OCI-LY1 (cell line): ENCODE results near the gene ANXA3.

Experiments used
- H2AFZ ChIP-seq: fragments of 200-600 bp; sonication (generic), shearing (Covaris generic); 2 replicates; pipeline ENCODE4 v1.6.0; 2014; ENCODE audit warnings: antibody characterized with exemption, mild to moderate bottlenecking, low read length
- H3F3A ChIP-seq: fragments of 200-600 bp; sonication (generic), shearing (Covaris generic); 2 replicates; pipeline ENCODE4 v1.6.0; 2014; ENCODE audit warnings: mild to moderate bottlenecking, antibody characterized with exemption, low read length, moderate library complexity; ENCODE audit not compliant: insufficient read depth
- H3K27ac ChIP-seq: fragments of 200-600 bp; sonication (generic); 2 replicates; pipeline ENCODE4 v1.5.1; 2014; ENCODE audit warnings: low read length, mixed run types, mild to moderate bottlenecking, low read depth; ENCODE audit not compliant: poor library complexity, severe bottlenecking
- H3K27me3 ChIP-seq: fragments of 200-600 bp; sonication (generic); 2 replicates; pipeline ENCODE4 v1.6.0; 2014; ENCODE audit warnings: antibody characterized with exemption, mild to moderate bottlenecking, low read length, moderate library complexity; ENCODE audit not compliant: insufficient read depth
- H3K36me3 ChIP-seq: fragments of 200-600 bp; sonication (generic); 2 replicates; pipeline ENCODE4 v1.6.1; 2014; ENCODE audit warnings: mild to moderate bottlenecking, antibody characterized with exemption, low read length, moderate library complexity, mixed read lengths; ENCODE audit not compliant: insufficient read depth
- H3K4me1 ChIP-seq: fragments of 200-600 bp; sonication (generic); 2 replicates; pipeline ENCODE4 v1.5.1; 2014; ENCODE audit warnings: mild to moderate bottlenecking, low read length, moderate library complexity; ENCODE audit not compliant: insufficient read depth, severe bottlenecking
- H3K4me2 ChIP-seq: fragments of 200-600 bp; sonication (generic), shearing (Covaris generic); 2 replicates; pipeline ENCODE4 v1.6.1; 2014; ENCODE audit warnings: low read length
- H3K4me3 ChIP-seq: fragments of 200-600 bp; sonication (generic); 2 replicates; pipeline ENCODE4 v1.5.1; 2014; ENCODE audit warnings: low read length, low read depth, mild to moderate bottlenecking, mixed read lengths; ENCODE audit not compliant: poor library complexity, severe bottlenecking
- H3K79me2 ChIP-seq: fragments of 200-600 bp; shearing (Covaris generic); 2 replicates; pipeline ENCODE4 v1.6.1; 2016; ENCODE audit warnings: mixed run types, low read length, mixed read lengths; ENCODE audit not compliant: insufficient read depth
- H3K9ac ChIP-seq: fragments of 200-600 bp; sonication (generic), shearing (Covaris generic); 2 replicates; pipeline ENCODE4 v1.6.1; 2014; ENCODE audit warnings: mild to moderate bottlenecking, low read length, mixed read lengths
- H3K9me2 ChIP-seq: fragments of 200-600 bp; sonication (generic), shearing (Covaris generic); 2 replicates; pipeline ENCODE4 v1.6.1; 2014; ENCODE audit warnings: low read depth, mild to moderate bottlenecking, low read length, mixed read lengths
- H3K9me3 ChIP-seq: fragments of 200-600 bp; shearing (Covaris generic); 2 replicates; pipeline ENCODE4 v1.6.1; 2014; ENCODE audit warnings: low read length, mixed read lengths
- H4K20me1 ChIP-seq: fragments of 200-600 bp; sonication (generic), shearing (Covaris generic); 2 replicates; pipeline ENCODE4 v1.6.0; 2016; ENCODE audit warnings: mild to moderate bottlenecking, low read length; ENCODE audit not compliant: insufficient read depth
- CTCF ChIP-seq: fragments of 200-600 bp; sonication (generic), shearing (Covaris generic); IDR thresholded peaks from 2 replicates; pipeline ENCODE4 v1.5.1; 2017; ENCODE audit warnings: mild to moderate bottlenecking, antibody characterized with exemption, low read length, moderate library complexity, mixed read lengths
- EZH2 ChIP-seq: fragments of 200-600 bp; sonication (generic), shearing (Covaris generic); IDR thresholded peaks from 2 replicates; pipeline ENCODE4 v1.8.0; 2017; ENCODE audit warnings: borderline replicate concordance, mixed run types, mild to moderate bottlenecking, antibody characterized with exemption, low read length, moderate library complexity, mixed read lengths

The ANXA3 gene

GRCh38 chr4:78578674-78579425 lies 27.3 kb downstream of the ANXA3 start:
- TF ChIP-seq EZH2 (no peak), CTCF (no peak)
- H4K20me1 ChIP-seq, result no peaks in the 10 kb centered on the region
- H3K27ac ChIP-seq, result no peak overlapping the region
- H3F3A ChIP-seq, result no peaks in the 10 kb centered on the region
- no peaks in the 10 kb centered on the region for H3K79me2 ChIP-seq
- H3K27me3 ChIP-seq, result no peaks in the 10 kb centered on the region
- no peak overlapping the region for H3K4me2 ChIP-seq
- no peak overlapping the region for H3K9ac ChIP-seq
- no peaks in the 10 kb centered on the region for H3K4me1 ChIP-seq
- H3K9me2 ChIP-seq, result no peaks in the 10 kb centered on the region
- no peak overlapping the region for H3K4me3 ChIP-seq
- H2AFZ ChIP-seq, result no peak overlapping the region
- no peaks in the 10 kb centered on the region for H3K36me3 ChIP-seq
- no peaks in the 10 kb centered on the region for H3K9me3 ChIP-seq

- no peaks in the 10 kb centered on the region for H3K36me3 ChIP-seq
- H3F3A ChIP-seq, result no peaks in the 10 kb centered on the region
- no peaks in the 10 kb centered on the region for H3K9me3 ChIP-seq
Observed at GRCh38 chr4:78581618-78582017, 30.0 kb downstream of the ANXA3 start.

GRCh38 chr4:78584863-78585547 lies 33.4 kb downstream of the ANXA3 start:
- no peaks in the 10 kb centered on the region for H3K9me2 ChIP-seq
- no peaks in the 10 kb centered on the region for H3K4me1 ChIP-seq
- H3K79me2 ChIP-seq, result no peaks in the 10 kb centered on the region
- H3F3A ChIP-seq, result no peaks in the 10 kb centered on the region
- H3K9me3 ChIP-seq, result no peaks in the 10 kb centered on the region
- no peak overlapping the region for H3K4me2 ChIP-seq
- H3K27me3 ChIP-seq, result no peaks in the 10 kb centered on the region
- no peaks in the 10 kb centered on the region for H4K20me1 ChIP-seq
- no peak overlapping the region for H3K4me3 ChIP-seq
- no peaks in the 10 kb centered on the region for H3K36me3 ChIP-seq
- no peak overlapping the region for H3K27ac ChIP-seq
- H3K9ac ChIP-seq, result no peak overlapping the region
- no peak overlapping the region for H2AFZ ChIP-seq
- TF ChIP-seq EZH2 (no peak), CTCF (no peak)

More at GRCh38 chr4:78581618-78582017, 30.0 kb downstream of the ANXA3 start:
- Histone ChIP-seq H3K9ac (no peak overlapping the region), H2AFZ (no peak overlapping the region), H3K4me2 (no peak overlapping the region), H3K27ac (no peak overlapping the region), H3K9me2 (no peaks in the 10 kb centered on the region), H3K79me2 (no peaks in the 10 kb centered on the region), H3K4me3 (no peak overlapping the region), H3K27me3 (no peaks in the 10 kb centered on the region), H3K4me1 (no peaks in the 10 kb centered on the region), H4K20me1 (no peaks in the 10 kb centered on the region)
- no peak for TF ChIP-seq EZH2
- TF ChIP-seq CTCF, result no peak
